Stimulated activated CD8-positive, alpha-beta memory T cell treated with anti-CD3 and anti-CD28 coated beads, Interleukin-15, amount 100 ng/mL, for 24 hours (primary cell): ENCODE data around the gene TMEM59.
"Not testable (repeated sequence)": the region's sequence is repeated elsewhere in the genome, so short reads cannot be mapped to it uniquely, and the experiment has no call there.

Experiments used
- DNase-seq: peaks from one replicate; pipeline ENCODE4 v3.0.0-alpha.2; 2020; ENCODE audit warnings: low read depth

Gene TMEM59

GRCh38 chr1:54052934-54053744 is at the start of gene TMEM59, which contains the start of gene TCEANC2:
TMEM59 (minus strand) TSS chr1:54053204; CDS start chr1:54053188, 16 bp downstream.
TCEANC2 (plus strand) TSS chr1:54053608; CDS start chr1:54054423, 815 bp downstream.
- DNase-seq, result peak; percentile 85

DNA sequence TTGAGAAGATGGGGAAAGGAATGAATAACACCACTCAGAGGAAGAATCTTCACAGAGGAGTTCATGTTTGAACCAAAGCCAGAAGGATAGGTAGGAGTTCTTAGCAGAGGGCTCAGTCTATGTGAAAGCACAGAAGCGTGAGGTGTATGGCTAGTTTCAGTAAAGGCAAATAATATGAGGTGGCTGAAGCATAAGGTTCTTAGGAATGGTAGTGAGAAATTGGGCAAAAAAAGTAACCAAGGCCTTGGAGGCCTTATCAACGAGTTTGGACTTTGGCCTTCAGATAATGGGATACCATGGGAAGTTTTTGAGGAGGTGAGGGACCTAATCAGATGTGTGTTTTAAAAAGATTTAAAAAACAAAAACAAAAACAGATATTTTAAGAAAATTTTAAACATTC is 47.5 kb upstream of the TMEM59 start:
- no peak for DNase-seq

- no peak for DNase-seq
Measured at GRCh38 chr1:54099061-54099610, 46.1 kb upstream of the TMEM59 start.

DNA sequence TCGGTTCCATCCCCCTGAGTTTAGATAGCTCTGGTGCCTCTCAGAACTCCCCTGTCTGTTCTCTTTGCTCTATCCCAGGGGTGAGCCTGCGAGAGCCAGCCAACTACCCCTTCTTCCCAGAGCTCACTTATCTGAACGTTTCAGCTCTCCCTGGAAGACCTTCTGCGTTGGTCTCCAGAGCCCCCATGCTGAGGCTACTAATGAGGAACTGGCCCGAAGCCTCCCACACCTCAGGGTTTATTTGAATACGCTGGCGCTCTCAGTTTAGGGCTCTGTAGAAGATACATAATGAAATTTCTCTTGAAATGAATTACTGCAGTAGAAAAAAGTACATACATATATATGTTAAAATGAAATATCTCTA is 43.9 kb upstream of the TMEM59 start:
- DNase-seq, result no peak

- DNase-seq, result no peak
Measured at GRCh38 chr1:54096227-54096876, 43.3 kb upstream of the TMEM59 start.

DNA sequence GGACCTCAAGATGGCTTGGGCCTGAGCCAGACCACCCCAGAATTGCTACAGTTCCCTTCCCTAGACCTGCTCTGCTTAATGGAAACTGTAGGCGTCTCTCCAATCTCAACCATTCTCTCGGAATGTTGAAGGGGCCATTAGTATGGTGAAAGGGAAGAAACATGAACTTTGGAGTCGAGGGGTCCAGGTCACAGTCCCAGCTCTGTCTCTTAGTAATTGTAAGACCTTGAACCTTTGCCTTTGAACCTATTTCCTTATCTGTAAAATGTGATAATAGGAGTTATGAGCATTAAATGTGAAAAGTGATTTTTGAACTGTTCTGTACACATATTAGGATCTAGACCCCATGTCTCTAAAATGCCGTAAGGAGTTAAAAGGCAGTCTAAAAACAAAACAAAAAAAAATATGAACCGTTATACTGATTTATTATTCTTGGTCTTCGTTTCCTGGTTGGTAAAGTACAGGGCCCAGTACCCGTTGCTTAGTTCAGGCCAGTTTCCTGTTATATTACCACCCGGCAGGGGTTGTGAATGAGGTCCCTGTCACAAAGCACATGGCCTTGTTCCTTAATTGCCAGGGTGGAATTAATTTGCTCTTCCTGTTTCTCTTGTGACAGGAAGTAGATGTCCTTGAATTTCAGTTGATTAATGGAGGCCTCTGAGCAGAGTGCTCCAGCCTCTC is 42.7 kb upstream of the TMEM59 start:
- DNase-seq, result no peak

DNA sequence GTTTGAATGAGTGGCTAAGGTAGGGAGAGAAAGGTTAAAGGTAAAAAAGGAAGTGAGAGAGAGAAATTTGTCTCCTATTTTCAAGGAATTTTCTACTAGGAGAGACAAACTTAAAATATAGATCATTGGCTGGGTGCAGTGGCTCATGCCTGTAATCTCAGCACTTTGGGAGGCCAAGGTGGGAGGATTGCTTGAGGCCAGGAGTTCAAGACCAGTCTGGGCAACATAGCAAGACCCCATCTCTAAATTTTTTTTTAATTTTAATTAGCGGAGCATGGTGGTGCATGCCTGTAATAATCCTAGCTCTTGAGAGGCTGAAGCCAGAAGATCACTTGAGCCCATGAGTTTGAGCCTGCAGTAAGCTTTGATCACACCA is 41.7 kb upstream of the TMEM59 start:
- DNase-seq, result not testable (repeated sequence)

DNA sequence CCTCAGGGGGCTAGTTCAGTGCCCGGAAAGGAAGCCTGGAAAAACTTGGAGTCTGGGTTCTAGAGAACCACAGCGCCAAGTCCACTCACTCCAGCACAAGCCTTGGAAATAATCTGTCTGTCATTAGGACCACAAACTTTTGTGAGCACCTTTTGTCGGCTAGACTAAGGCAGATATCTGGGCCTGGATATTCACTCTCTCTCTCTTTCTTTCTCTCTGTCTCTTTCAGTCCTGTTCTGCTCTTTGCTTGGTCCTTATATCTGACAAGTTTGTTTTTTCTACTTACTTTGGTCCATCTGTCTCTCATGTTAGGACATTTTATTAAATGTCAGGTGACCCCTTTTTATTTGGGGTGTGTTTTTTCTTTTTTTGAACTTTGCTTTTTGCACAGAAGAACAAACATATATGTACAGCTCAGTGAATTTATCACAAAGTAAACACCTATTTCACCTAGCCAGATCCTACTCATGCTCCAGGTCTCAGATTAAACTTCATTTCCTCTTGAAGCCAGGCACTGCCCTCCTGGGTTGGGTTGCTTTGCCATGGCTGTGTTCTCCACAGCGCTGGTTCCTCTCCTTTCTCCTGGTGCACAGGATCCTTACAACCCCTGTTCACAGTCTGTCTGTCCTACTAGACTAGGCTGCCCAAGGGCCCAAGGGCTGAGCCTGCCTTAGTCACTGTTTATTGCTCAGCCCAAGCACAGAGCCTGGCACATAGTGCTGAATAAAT is 41.2 kb upstream of the TMEM59 start:
- no peak for DNase-seq

- no peak for DNase-seq
Measured at GRCh38 chr1:54091666-54092065, 38.7 kb upstream of the TMEM59 start.

- no peak for DNase-seq
Measured at GRCh38 chr1:54088385-54088784, 35.4 kb upstream of the TMEM59 start.

- DNase-seq, result no peak
Measured at GRCh38 chr1:54086754-54087153, 33.8 kb upstream of the TMEM59 start.

DNA sequence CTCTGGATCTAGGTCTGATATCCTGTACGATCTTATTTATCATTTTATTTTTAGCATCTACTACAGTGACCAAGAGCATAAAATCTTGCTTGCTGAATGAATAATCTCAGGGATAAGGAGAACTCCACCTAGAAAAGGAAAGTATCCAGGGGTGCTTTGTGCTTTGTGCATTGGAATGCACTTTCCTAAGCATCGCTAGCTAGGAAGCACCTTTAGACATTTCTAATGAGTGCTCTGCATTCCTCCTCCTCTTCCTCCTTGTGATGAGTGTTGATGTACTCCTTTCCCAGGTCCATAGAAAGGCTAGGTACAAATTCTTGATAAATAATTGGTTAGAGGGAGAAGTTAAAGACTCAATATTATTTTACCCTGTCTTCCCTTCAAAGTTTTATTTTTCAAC is 31.8 kb upstream of the TMEM59 start:
- DNase-seq, result no peak

DNA sequence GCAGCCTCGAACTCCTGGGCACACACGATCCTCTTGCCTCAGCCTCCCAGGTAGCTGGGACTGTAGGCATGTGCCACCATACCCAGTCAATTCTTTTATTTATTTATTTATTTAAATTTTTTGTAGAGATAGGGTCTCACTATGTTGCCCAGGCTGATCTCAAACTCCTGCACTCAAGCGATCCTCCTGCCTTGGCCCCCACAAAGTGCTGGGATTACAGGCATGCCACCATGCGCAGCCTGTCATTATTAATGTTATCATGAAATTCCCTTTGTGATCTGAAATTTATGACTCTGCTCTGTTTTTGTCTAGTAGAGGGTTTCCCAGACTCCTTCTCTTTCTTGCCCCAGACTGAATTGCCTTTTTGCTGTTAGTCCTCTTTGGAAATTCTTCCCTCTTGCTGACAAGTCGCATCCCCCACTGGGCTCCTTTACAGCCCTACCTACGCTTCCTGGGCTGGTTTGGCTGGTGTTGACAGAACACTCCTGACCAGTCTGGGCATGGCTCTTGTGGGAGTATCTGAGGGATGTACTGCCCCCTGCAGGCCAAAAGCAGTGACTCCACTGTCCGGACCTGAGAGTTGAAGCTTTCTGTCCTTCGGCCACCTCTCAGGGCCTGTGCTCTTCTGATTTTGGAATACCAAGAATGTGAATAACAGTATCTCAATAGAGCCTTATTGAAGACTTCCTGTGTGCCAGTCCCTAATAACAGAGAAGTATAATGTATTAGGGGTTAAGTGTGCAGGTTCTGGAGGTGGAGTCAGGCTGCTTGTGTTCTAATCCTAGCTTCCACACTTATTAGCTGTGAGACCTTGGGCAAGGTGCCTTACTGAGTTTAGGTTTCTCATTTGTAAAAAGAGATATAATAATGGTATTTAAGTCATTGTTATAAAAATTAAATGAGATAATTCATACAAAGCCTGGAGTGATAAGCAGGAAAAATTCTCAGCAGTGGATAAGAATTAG is 28.6 kb upstream of the TMEM59 start:
- DNase-seq, result peak; percentile 22

DNA sequence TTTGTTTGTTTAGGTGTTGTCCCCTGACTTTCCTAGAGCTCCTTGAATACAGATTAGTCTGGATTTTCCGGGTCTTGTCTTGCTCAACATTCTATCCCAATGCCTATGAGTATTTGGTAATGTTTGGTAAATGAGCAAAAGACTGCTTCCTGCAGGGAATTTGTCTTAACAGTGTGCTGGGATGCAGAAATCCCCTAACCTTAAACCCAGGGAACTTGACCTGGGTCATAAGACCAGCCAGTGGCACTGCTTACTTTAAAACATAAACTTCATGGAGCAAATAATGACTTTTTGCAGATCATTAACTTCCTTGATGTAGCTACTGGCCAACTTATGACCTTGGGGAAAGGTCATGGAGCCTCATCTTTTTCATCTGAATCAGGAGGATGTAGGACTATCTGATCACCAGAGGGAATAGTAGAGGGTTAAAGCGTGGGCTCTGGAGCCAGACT is 27.6 kb upstream of the TMEM59 start:
- DNase-seq, result no peak

- no peak for DNase-seq
Measured at GRCh38 chr1:54077359-54077758, 24.4 kb upstream of the TMEM59 start.

DNA sequence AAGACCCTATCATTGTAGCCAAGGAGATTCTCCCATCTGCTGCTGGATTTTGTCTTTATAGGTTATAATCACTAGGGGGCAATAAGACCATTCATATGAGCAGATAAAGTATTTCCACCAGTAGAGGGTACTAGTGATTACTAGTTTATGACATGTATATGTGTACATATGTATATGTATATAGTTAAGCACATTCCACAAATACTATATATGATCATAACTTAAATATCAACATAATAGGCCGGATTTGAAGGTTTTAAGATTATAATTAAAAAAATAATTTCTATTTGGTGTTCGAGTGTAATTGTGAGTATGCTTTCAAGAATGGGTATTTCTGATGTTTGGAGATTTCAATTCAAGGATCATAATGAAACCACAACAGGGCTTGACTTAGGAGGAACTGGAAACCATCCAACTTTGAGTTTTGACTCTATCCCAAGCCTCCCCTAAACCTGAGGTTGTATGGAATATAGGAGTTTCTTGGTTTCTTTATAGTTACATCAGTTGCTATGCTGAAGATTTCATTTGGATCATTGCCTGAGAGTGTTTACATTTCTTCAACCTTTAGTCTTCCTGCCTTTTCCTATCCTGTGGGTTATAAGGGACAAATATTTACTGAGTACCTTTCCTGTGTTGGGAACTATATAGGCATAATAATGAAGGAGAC is 17.3 kb upstream of the TMEM59 start:
- no peak for DNase-seq

DNA sequence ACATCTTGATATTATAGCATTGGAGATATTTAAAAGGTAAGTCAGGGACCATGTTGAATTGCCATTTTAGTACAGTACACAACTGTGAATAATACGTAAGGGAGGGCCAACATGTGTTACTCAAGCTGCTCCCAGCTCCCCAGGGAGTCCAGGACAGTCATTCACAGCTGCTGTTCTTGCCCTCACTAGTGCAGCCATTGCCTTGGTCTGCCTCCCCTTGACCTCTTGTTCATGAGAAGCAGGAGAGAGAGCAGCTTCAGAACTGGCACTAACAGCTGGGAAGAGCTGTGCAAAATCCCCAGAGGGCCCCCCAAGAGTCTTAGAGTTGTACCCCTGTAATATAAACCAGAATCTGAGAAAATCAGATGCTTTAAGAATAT is 16.8 kb upstream of the TMEM59 start:
- no peak for DNase-seq

- DNase-seq, result no peak
Measured at GRCh38 chr1:54064299-54064698, 11.3 kb upstream of the TMEM59 start.

- DNase-seq, result no peak
Measured at GRCh38 chr1:54054438-54054749, 1.4 kb upstream of the TMEM59 start.

DNA sequence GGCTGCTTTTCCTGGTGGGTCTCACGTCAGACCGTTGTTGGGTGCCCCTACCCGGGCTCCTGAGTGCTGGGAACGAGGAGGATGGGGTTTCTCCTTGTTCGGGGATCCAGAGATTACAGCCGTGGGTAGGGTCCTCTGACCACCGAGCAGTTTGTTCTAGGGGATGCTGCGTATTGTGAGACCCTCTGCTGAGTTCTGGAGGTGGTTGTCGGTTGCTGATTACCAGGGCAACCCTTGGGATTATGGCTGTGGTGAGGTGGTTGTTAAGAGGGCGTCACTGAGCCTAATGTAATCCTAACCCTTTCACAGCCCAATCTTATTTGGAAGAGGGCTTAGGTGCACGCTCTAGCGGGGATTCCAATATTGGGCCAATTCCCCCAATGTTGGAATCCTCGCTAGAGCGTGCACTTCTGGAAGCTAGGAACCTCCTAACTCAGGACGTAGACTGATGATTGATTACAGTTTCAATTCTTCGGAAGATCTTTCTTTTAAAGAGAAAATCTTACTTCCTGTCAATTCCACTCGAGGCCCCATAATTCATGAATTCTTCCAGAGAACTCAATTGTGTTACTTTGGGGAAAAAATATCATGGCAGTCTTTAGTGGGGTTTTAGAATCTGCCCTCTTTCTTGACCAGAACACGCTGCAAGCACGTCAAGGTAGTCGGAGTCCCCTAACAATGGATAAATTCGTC is 887 bp upstream of the TMEM59 start:
- no peak for DNase-seq
